Keratinocyte (primary cell): Measurements from ENCODE around the gene RETREG2. TPM values are rescaled to one million over a fixed set of nuclear protein-coding genes. Genes with fewer than 3 reads are reported as not detected.

ENCODE experiments used
- DNase-seq: peaks from one replicate; pipeline ENCODE4 v3.0.0-alpha.2; 2011; ENCODE audit warnings: low read depth, missing footprints, low spot score
- FAIRE-seq: peaks from 2 replicates; lab custom pipeline; 2011; peaks lifted over from hg19 to GRCh38; lab: Jason Lieb, UNC
- H2AFZ ChIP-seq: 2 replicates; pipeline ENCODE4 v1.6.0; 2012; ENCODE audit warnings: low read length, control low read depth, inconsistent platforms; ENCODE audit not compliant: control insufficient read depth
- H3K27ac ChIP-seq: 2 replicates; pipeline ENCODE4 v1.5.1; 2011; ENCODE audit warnings: low read length; ENCODE audit not compliant: control insufficient read depth, insufficient read depth
- H3K27me3 ChIP-seq: 3 replicates; pipeline ENCODE4 v1.6.0; 2011; ENCODE audit warnings: low read length; ENCODE audit not compliant: control insufficient read depth, insufficient read depth; ENCODE audit errors: extremely low read depth
- H3K36me3 ChIP-seq, 2 experiments: 2 replicates in 1 of 2; 3 replicates in 1 of 2; pipeline ENCODE4 v1.5.1; 2011; ENCODE audit warnings: low read length in 2 of 2, mild to moderate bottlenecking in 1 of 2; ENCODE audit not compliant: control insufficient read depth in 2 of 2, insufficient read depth in 2 of 2; ENCODE audit errors: extremely low read depth in 1 of 2
- H3K4me1 ChIP-seq: 3 replicates; pipeline ENCODE4 v1.5.1; 2011; ENCODE audit warnings: low read length; ENCODE audit not compliant: control insufficient read depth, insufficient read depth; ENCODE audit errors: extremely low read depth
- H3K4me2 ChIP-seq: 3 replicates; pipeline ENCODE4 v1.6.0; 2011; ENCODE audit warnings: low read depth, low read length; ENCODE audit not compliant: control insufficient read depth, insufficient read depth; ENCODE audit errors: extremely low read depth
- H3K4me3 ChIP-seq, 3 experiments: fragments of 200-600 bp in 1 of 3; sonication (generic) in 1 of 3; 2 replicates in 2 of 3; 3 replicates in 1 of 3; pipeline ENCODE4 v1.5.1; 2011 to 2016; ENCODE audit warnings: low read length in 3 of 3, mild to moderate bottlenecking in 3 of 3, control low read depth in 2 of 3, inconsistent platforms in 1 of 3, low read depth in 1 of 3, mixed read lengths in 1 of 3, mixed run types in 1 of 3, moderate library complexity in 1 of 3; ENCODE audit not compliant: control insufficient read depth in 2 of 3, insufficient read depth in 2 of 3; ENCODE audit errors: extremely low read depth in 1 of 3
- H3K79me2 ChIP-seq: 2 replicates; pipeline ENCODE4 v1.6.0; 2012; ENCODE audit warnings: low read length; ENCODE audit not compliant: control insufficient read depth, insufficient read depth
- H3K9ac ChIP-seq: 3 replicates; pipeline ENCODE4 v1.6.0; 2011; ENCODE audit warnings: low read length; ENCODE audit not compliant: control insufficient read depth, insufficient read depth; ENCODE audit errors: extremely low read depth
- H3K9me1 ChIP-seq: 3 replicates; pipeline ENCODE4 v1.6.0; 2011; ENCODE audit warnings: low read length; ENCODE audit not compliant: control insufficient read depth, insufficient read depth; ENCODE audit errors: extremely low read depth
- H3K9me3 ChIP-seq: 2 replicates; pipeline ENCODE4 v1.5.1; 2012; ENCODE audit warnings: low read depth, low read length; ENCODE audit not compliant: control insufficient read depth
- H4K20me1 ChIP-seq: 3 replicates; pipeline ENCODE4 v1.6.0; 2011; ENCODE audit warnings: low read length; ENCODE audit not compliant: control insufficient read depth, insufficient read depth; ENCODE audit errors: extremely low read depth
- EZH2 ChIP-seq: IDR thresholded peaks from one replicate; pipeline ENCODE4 v1.6.1; 2012; ENCODE audit warnings: inconsistent platforms, mild to moderate bottlenecking, low read length, moderate library complexity
- dilution Hi-C: fragments of 300-500 bp; cut with MboI; formaldehyde crosslinking; loops from one replicate; pipeline ENCODE4 v1.7.0; 2020; ENCODE audit warnings: low sequenced_read_pairs; ENCODE audit not compliant: extremely low pct_ligation_motif_present
- polyA plus RNA-seq, 5 experiments: library from polyadenylated mRNA; depleted of rRNA in 3 of 5; stranded (reverse) in 3 of 5; stranded (forward) in 1 of 5; unstranded in 1 of 5; fragments of >200 nt; gene quantifications; 1 replicate in 1 of 5; 2 replicates in 3 of 5; 3 replicates in 1 of 5; pipeline versions ENCODE4 v1.2.1 to v1.2.3, GENCODE V29; 2011 to 2012; ENCODE audit warnings: missing spikeins in 2 of 5, low read depth in 1 of 5, low replicate concordance in 1 of 5
- TF ChIP-seq, protein P1 (sequence below), 3 experiments: IDR thresholded peaks in 1 of 3; conservative IDR thresholded peaks in 1 of 3; optimal IDR thresholded peaks in 1 of 3; 2 replicates in 2 of 3; 3 replicates in 1 of 3; pipeline versions ENCODE3 to v1.5.1; 2011; ENCODE audit warnings: low read length in 3 of 3, mild to moderate bottlenecking in 3 of 3, moderate library complexity in 2 of 3, control low read depth in 1 of 3, inconsistent platforms in 1 of 3; ENCODE audit not compliant: insufficient read depth in 2 of 3; ENCODE audit errors: extremely low read depth in 1 of 3

RETREG2 gene
- polyA plus RNA-seq, 1 donor (not counting 4 experiments of a cell fraction or from before 2014, with no cell fraction given), result 45.8 TPM

DNA sequence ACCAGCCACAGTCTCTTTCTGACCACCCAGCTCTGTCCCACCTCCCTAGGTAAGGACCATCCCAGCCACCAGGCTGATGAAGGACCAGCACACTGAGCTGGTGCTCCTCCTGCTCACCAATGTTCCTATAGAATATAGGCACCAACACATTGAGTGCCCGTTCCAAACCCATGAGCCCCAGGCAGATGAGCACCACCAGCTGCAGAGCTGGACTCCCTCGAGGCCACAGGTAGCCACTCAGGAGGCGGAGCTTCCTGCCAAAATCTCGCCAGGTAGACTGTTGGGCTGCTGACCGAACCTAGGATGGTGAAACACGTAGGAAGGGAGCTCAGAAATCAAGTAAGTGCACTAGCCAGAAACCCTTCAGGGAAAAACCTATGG, 38.5 kb downstream of the RETREG2 start:
- no peaks in the 10 kb centered on the region for H3K9me3 ChIP-seq
- H3K9me1 ChIP-seq, result no peaks in the 10 kb centered on the region
- dilution Hi-C loops, result no loop called here
- DNase-seq, result no peak
- H3K4me1 ChIP-seq, result peaks cover 18% of the 10 kb centered on the region
- peaks cover 13 to 37% of the 10 kb centered on the region in 2 experiments for H3K36me3 ChIP-seq
- H3K4me3 ChIP-seq, result no peak overlapping the region
- H3K27me3 ChIP-seq, result no peaks in the 10 kb centered on the region
- no peak overlapping the region for H2AFZ ChIP-seq
- TF ChIP-seq, protein P1, sequence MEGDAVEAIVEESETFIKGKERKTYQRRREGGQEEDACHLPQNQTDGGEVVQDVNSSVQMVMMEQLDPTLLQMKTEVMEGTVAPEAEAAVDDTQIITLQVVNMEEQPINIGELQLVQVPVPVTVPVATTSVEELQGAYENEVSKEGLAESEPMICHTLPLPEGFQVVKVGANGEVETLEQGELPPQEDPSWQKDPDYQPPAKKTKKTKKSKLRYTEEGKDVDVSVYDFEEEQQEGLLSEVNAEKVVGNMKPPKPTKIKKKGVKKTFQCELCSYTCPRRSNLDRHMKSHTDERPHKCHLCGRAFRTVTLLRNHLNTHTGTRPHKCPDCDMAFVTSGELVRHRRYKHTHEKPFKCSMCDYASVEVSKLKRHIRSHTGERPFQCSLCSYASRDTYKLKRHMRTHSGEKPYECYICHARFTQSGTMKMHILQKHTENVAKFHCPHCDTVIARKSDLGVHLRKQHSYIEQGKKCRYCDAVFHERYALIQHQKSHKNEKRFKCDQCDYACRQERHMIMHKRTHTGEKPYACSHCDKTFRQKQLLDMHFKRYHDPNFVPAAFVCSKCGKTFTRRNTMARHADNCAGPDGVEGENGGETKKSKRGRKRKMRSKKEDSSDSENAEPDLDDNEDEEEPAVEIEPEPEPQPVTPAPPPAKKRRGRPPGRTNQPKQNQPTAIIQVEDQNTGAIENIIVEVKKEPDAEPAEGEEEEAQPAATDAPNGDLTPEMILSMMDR (optimal IDR thresholded peaks at IDR 0.05 in 1 of 3, IDR thresholded peaks at IDR 0.05 in 1 of 3, conservative IDR thresholded peaks at IDR 0.05 in 1 of 3; ENCODE audit: extremely low read depth in 1 of 3, insufficient read depth in 2 of 3, low read length in 3 of 3), result no peak
- no peak for TF ChIP-seq EZH2
- H3K4me2 ChIP-seq, result no peak overlapping the region
- H3K27ac ChIP-seq, result no peak overlapping the region
- FAIRE-seq, result no peak
- no peaks in the 10 kb centered on the region for H3K79me2 ChIP-seq
- H3K9ac ChIP-seq, result no peak overlapping the region
- H4K20me1 ChIP-seq, result no peaks in the 10 kb centered on the region

DNA sequence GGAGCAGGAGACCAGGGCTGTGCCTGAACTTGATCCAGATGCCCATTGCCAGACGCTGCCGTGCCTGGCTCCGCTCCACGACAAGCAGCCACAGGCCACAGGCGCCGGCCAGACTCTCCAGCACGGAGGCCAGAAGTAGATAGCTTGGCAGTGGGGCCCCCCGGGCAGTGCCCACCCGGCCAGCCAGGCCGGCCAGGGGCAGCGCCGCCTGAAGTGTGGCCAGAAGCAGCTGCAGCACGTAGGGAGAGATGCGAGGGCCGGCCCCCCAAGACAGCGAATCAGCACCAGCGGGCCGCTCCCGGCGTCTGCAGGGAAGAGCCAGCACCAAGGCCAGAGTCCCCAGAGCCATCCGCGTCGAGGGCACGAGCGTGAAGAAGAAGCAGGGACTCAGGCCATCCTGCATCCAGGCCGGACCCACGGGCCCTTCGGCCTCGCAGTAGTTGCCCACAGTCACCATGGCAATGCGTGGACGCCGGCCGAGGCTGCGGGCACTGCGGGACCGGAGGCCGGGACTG, 40.2 kb downstream of the RETREG2 start:
- no peaks in the 10 kb centered on the region for H3K27me3 ChIP-seq
- peak overlapping the region; percentile 59 for H3K9ac ChIP-seq
- peaks cover 19 to 36% of the 10 kb centered on the region in 2 experiments for H3K36me3 ChIP-seq
- H3K79me2 ChIP-seq, result no peaks in the 10 kb centered on the region
- H2AFZ ChIP-seq, result peak overlapping the region; percentile 26
- TF ChIP-seq, protein P1 (optimal IDR thresholded peaks at IDR 0.05 in 1 of 3, IDR thresholded peaks at IDR 0.05 in 1 of 3, conservative IDR thresholded peaks at IDR 0.05 in 1 of 3; ENCODE audit: extremely low read depth in 1 of 3, insufficient read depth in 2 of 3, low read length in 3 of 3), result no peak
- no peak for TF ChIP-seq EZH2
- H3K9me3 ChIP-seq, result no peaks in the 10 kb centered on the region
- no peak for FAIRE-seq
- peak overlapping the region; percentile 81 for H3K4me2 ChIP-seq
- DNase-seq, result no peak
- H3K4me1 ChIP-seq, result peaks cover 18% of the 10 kb centered on the region
- no peaks in the 10 kb centered on the region for H4K20me1 ChIP-seq
- H3K27ac ChIP-seq, result peak overlapping the region; percentile 54
- peak overlapping the region; percentile 25 to 69 (median 55) for H3K4me3 ChIP-seq
- dilution Hi-C loops, result no loop called here
- H3K9me1 ChIP-seq, result no peaks in the 10 kb centered on the region
